C4-2B (cell line): ENCODE data around the gene HIF3A.

Experiments used
- ZFX ChIP-seq: fragments of 450-650 bp; IDR thresholded peaks from 2 replicates; pipeline ENCODE4 v1.6.1; 2017
- TF ChIP-seq, protein P1 (sequence below): fragments of 450-650 bp; conservative IDR thresholded peaks from 2 replicates; pipeline ENCODE4 v1.5.1; 2017; ENCODE audit warnings: mild to moderate bottlenecking

DNA sequence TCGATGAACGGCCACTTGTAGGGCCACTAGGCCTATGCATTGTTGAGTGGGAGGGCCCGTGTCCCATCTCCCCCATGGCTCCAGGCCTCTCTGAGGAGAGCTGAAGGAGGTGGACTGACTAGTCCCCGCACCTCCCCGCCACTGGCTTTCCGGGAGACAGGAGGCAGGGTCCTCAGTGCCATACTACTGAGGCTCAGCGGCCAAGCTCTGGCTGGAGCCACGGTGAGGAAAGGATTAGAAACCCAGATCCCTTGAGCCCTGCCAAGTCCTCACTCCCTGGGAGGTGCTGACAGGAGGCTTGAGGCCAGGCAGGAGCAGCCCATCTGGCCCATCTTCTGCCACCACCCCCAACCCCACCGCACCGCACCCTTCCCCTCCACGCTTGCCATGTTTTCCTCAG lies 87.6 kb downstream of the HIF3A start:
- TF ChIP-seq, protein P1, sequence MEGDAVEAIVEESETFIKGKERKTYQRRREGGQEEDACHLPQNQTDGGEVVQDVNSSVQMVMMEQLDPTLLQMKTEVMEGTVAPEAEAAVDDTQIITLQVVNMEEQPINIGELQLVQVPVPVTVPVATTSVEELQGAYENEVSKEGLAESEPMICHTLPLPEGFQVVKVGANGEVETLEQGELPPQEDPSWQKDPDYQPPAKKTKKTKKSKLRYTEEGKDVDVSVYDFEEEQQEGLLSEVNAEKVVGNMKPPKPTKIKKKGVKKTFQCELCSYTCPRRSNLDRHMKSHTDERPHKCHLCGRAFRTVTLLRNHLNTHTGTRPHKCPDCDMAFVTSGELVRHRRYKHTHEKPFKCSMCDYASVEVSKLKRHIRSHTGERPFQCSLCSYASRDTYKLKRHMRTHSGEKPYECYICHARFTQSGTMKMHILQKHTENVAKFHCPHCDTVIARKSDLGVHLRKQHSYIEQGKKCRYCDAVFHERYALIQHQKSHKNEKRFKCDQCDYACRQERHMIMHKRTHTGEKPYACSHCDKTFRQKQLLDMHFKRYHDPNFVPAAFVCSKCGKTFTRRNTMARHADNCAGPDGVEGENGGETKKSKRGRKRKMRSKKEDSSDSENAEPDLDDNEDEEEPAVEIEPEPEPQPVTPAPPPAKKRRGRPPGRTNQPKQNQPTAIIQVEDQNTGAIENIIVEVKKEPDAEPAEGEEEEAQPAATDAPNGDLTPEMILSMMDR = no peak
- no peak for TF ChIP-seq ZFX
